BE2C (cell line): ENCODE measurements around the gene PCSK6.

Experiments used
- DNase-seq: peaks from one replicate; pipeline ENCODE4 v3.0.0-alpha.2; 2020
- H3K27me3 ChIP-seq: fragments of 250-450 bp; sonication (Bioruptor Pico); 2 replicates; pipeline ENCODE4 v1.5.1; 2020; ENCODE audit warnings: mild to moderate bottlenecking
- H3K36me3 ChIP-seq: fragments of 250-450 bp; sonication (Bioruptor Pico); 2 replicates; pipeline ENCODE4 v1.5.1; 2020; ENCODE audit warnings: mild to moderate bottlenecking
- H3K4me1 ChIP-seq: fragments of 250-450 bp; sonication (Bioruptor Pico); 2 replicates; pipeline ENCODE4 v1.5.1; 2020
- H3K4me3 ChIP-seq: 2 replicates; pipeline ENCODE4 v1.5.1; 2011; ENCODE audit warnings: low read depth, low read length
- H3K9me3 ChIP-seq: fragments of 250-450 bp; sonication (Bioruptor Pico); 2 replicates; pipeline ENCODE4 v1.5.1; 2020
- TF ChIP-seq, protein P1 (sequence below): IDR thresholded peaks from 2 replicates; pipeline ENCODE4 v1.5.1; 2012; ENCODE audit warnings: mild to moderate bottlenecking, low read depth, low read length

The PCSK6 gene

DNA sequence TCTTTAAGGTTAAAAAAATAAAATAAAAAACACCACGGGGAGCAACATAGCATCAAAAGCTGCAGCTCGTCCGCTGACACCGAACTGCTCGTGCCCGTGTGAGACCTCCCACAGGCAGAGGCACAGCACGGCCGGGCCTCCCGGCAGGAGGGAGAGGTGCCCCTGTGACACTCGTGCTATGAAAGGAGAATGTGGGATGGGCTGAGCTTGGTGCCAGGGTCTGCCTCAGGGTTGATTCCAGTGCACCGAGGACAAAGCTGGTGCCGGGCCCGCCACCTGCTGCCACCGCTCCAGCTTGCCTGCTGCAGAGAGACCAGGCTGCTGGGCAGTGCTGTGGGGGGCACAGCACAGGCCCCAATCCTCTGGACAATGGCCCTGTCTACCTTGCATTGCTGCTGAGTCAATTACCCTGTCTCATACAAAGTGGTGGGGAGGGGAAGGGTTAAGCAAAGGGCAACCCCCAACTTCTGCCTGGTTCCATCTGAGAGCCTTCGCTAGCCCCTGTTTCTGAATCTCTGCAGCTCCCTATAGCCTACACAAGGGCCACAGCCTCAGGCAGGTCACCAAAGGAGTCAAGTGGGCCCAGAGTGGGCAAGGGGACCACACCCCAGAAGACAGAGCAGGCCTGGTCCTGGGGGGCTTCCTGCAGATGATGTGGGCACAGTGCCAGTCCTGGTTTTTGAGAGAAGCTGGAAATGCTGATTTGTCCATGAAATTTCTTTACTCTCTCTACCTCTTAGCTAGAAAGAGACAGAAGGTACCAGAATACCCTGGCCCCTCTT, 120.5 kb downstream of the PCSK6 start:
- Histone ChIP-seq H3K4me1 (no peaks in the 10 kb centered on the region), H3K4me3 (no peak overlapping the region), H3K27me3 (no peaks in the 10 kb centered on the region), H3K9me3 (no peaks in the 10 kb centered on the region), H3K36me3 (no peaks in the 10 kb centered on the region)
- no peak for DNase-seq
- TF ChIP-seq, protein P1, sequence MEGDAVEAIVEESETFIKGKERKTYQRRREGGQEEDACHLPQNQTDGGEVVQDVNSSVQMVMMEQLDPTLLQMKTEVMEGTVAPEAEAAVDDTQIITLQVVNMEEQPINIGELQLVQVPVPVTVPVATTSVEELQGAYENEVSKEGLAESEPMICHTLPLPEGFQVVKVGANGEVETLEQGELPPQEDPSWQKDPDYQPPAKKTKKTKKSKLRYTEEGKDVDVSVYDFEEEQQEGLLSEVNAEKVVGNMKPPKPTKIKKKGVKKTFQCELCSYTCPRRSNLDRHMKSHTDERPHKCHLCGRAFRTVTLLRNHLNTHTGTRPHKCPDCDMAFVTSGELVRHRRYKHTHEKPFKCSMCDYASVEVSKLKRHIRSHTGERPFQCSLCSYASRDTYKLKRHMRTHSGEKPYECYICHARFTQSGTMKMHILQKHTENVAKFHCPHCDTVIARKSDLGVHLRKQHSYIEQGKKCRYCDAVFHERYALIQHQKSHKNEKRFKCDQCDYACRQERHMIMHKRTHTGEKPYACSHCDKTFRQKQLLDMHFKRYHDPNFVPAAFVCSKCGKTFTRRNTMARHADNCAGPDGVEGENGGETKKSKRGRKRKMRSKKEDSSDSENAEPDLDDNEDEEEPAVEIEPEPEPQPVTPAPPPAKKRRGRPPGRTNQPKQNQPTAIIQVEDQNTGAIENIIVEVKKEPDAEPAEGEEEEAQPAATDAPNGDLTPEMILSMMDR = no peak

- DNase-seq = no peak
- Histone ChIP-seq H3K27me3 (no peaks in the 10 kb centered on the region), H3K4me1 (no peaks in the 10 kb centered on the region), H3K9me3 (no peaks in the 10 kb centered on the region), H3K4me3 (no peak overlapping the region), H3K36me3 (no peaks in the 10 kb centered on the region)
- TF ChIP-seq, protein P1 = no peak
These were observed 121.3 kb downstream of the PCSK6 start for GRCh38 chr15:101368086-101368780.

DNA sequence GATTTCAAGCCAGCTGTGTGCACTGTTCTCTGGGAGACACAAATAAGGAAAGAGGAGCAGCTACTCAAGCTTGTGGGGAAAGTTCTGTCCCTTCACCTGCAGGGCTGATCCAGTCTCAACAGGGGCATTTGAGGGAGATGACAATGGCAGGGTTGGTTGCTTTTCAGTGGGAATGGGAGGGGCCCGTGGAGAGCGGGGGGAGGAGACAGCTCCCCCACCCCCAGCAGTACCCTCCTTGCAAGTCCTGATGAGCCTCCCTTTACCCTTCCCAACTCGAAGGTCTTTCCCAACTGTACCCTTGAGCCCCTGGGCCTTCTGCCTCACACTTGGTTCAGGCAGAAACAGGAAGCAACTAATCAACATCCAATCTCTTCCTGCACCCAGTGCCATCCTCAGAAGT, 122.7 kb downstream of the PCSK6 start:
- no peaks in the 10 kb centered on the region for H3K4me1 ChIP-seq
- DNase-seq = no peak
- TF ChIP-seq, protein P1 = no peak
- no peaks in the 10 kb centered on the region for H3K27me3 ChIP-seq
- H3K4me3 ChIP-seq = no peak overlapping the region
- H3K36me3 ChIP-seq = no peaks in the 10 kb centered on the region
- H3K9me3 ChIP-seq = no peaks in the 10 kb centered on the region

DNA sequence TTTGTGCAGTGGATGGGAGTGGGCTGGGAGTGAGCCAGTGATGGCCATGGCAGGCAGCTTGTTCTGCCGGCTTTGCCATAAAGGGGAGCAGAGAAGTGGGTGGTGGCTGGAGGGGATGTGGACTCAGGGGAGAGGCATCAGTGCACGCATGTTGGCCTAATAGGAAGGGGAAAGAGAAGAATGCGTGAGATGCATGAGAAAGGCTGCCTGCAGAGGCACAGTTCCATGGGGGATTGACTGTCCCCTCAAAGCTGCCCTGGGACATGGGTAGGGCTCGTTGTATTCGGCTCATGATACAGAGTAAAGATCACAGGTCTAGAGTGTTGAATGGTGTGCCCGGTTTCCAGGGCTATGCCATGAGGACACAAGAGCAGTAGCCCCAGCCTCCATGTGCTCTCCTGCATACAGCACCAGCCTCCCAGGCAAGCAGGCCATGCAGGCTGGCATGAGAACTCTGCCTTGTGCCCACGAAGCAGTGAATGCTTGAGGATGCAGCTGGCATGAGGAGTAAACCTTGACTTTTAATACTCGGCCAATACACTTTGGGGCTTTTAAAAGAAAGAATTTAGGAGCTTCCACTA, 126.4 kb downstream of the PCSK6 start:
- no peaks in the 10 kb centered on the region for H3K27me3 ChIP-seq
- TF ChIP-seq, protein P1 = no peak

DNA sequence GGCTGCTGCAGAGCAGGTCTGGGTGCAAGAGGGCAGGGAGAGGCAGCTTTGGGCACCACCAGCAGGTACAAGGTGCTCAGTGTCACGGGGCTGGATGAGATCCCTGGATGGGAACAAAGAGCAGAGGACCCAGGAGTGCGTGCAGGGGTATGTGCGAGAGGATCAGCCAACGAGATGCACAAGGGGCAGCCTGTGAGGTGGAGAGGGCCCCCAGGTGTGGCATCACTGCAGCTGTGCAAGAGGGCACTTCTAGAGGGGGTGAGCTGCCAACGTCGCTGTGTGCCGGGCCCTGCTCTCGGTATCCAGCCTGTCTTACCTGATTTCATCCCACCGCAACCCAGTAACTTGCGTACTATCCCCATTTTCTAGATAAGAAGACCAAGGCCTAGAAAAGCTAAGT, 127.1 kb downstream of the PCSK6 start:
- H3K4me1 ChIP-seq = no peaks in the 10 kb centered on the region
- no peaks in the 10 kb centered on the region for H3K9me3 ChIP-seq
- TF ChIP-seq, protein P1 = no peak
- no peak for DNase-seq
- no peak overlapping the region for H3K4me3 ChIP-seq
- H3K27me3 ChIP-seq = no peaks in the 10 kb centered on the region
- no peaks in the 10 kb centered on the region for H3K36me3 ChIP-seq

More for the DNA sequence above, 126.4 kb downstream of the PCSK6 start:
- Histone ChIP-seq H3K9me3 (no peaks in the 10 kb centered on the region), H3K4me3 (no peak overlapping the region), H3K4me1 (no peaks in the 10 kb centered on the region), H3K36me3 (no peaks in the 10 kb centered on the region)
- no peak for DNase-seq

DNA sequence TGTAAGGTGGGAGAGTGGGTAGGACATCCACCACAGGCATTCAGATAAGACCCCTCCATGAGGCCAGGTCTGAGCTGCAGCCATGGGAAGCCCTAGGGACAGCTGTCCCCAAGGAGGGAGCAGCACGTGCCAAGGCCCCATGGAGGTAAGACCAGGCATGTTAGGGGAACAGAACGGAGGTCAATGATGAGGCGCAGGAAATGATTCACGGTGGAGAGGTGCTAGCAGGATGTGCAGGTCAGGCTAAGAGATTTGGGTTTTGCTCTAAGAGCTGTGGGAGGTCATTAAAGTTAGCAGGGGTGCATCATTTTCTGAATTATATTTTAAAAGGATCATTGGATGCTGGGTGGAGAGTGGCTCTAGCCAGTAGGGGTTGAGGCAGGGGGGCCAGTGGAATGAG, 128.1 kb downstream of the PCSK6 start:
- H3K27me3 ChIP-seq = no peaks in the 10 kb centered on the region
- H3K4me3 ChIP-seq = no peak overlapping the region
- H3K36me3 ChIP-seq = no peaks in the 10 kb centered on the region
- no peak for DNase-seq
- no peaks in the 10 kb centered on the region for H3K4me1 ChIP-seq
- TF ChIP-seq, protein P1 = no peak
- H3K9me3 ChIP-seq = no peaks in the 10 kb centered on the region
